K562 (cell line): ENCODE measurements around the gene WLS. TPM values are rescaled to one million over a fixed set of nuclear protein-coding genes. Genes with fewer than 3 reads are reported as not detected.

Experiments used
- ATAC-seq: fragments of 200-7000 bp; cut with Tn5 transposase; 3 replicates; pipeline ENCODE4 v1.9.1; 2020; ENCODE audit warnings: moderate library complexity
- BruUV-seq: library from RNA; stranded (reverse); fragments of 400-500 nt; replicated peaks from 2 replicates; lab custom pipeline; 2021; lab: Mats Ljungman, UMichigan
- CTCF ChIA-PET: fragments of 300-600 bp; formaldehyde crosslinking; extraction: SDS; loops from one replicate; lab custom pipeline; 2021; ENCODE audit warnings: low intra/inter-chr PET ratio; lab: Yijun Ruan, JAX
- POLR2A ChIA-PET: fragments of 300-600, 350-650 bp; sonication (Branson Sonifier 250); formaldehyde crosslinking; extraction: SDS; loops from one replicate; lab custom pipeline; 2021; ENCODE audit warnings: antibody characterized with exemption, inconsistent platforms; lab: Yijun Ruan, JAX
- DNase-seq, 4 experiments: peaks; one replicate each; pipeline versions ENCODE4 v3.0.0 to v3.0.0-alpha.2; 2011 to 2018; ENCODE audit warnings: low spot score in 3 of 4, mixed read lengths in 3 of 4; ENCODE audit errors: extremely low read depth in 1 of 4
- FAIRE-seq: peaks from 2 replicates; lab custom pipeline; 2011; peaks lifted over from hg19 to GRCh38; lab: Jason Lieb, UNC
- H2AFZ ChIP-seq: 2 replicates; pipeline ENCODE4 v1.6.0; 2011; ENCODE audit warnings: low read depth, low read length, control low read depth, inconsistent platforms
- H3K27ac ChIP-seq: fragments of 200-600 bp; 3 replicates; pipeline ENCODE4 v1.8.0; 2011; ENCODE audit warnings: low read depth, mild to moderate bottlenecking, control low read depth, inconsistent platforms, low read length, moderate library complexity, mixed read lengths; ENCODE audit errors: extremely low read depth
- H3K27me3 ChIP-seq, 2 experiments: fragments of 300-600 bp in 1 of 2; 2 replicates in 1 of 2; 3 replicates in 1 of 2; pipeline versions ENCODE4 v1.6.0 to v1.8.0; 2011; ENCODE audit warnings: inconsistent platforms in 2 of 2, low read length in 2 of 2, mild to moderate bottlenecking in 1 of 2, mixed read lengths in 1 of 2, moderate library complexity in 1 of 2; ENCODE audit not compliant: control insufficient read depth in 2 of 2, insufficient read depth in 2 of 2
- H3K36me3 ChIP-seq: fragments of 300-600 bp; 3 replicates; pipeline ENCODE4 v1.8.0; 2011; ENCODE audit warnings: mild to moderate bottlenecking, low read length, inconsistent platforms; ENCODE audit not compliant: control insufficient read depth, insufficient read depth
- H3K4me1 ChIP-seq, 2 experiments: fragments of 200-600 bp in 1 of 2; replicated peaks in 1 of 2; 2 replicates in 1 of 2; 3 replicates in 1 of 2; pipeline versions ENCODE4 v1.5.1 to v1.8.0; 2011; ENCODE audit warnings: inconsistent platforms in 2 of 2, low read length in 2 of 2, mild to moderate bottlenecking in 1 of 2, mixed read lengths in 1 of 2, moderate library complexity in 1 of 2; ENCODE audit not compliant: control insufficient read depth in 2 of 2, insufficient read depth in 2 of 2
- H3K4me2 ChIP-seq: 2 replicates; pipeline ENCODE4 v1.6.1; 2011; ENCODE audit warnings: low read length, control low read depth, inconsistent platforms, mixed read lengths; ENCODE audit not compliant: insufficient read depth
- H3K4me3 ChIP-seq: fragments of 200-600 bp; sonication (generic), shearing (Covaris generic); 2 replicates; pipeline ENCODE4 v1.5.1; 2016; ENCODE audit warnings: control low read depth, inconsistent platforms
- H3K79me2 ChIP-seq: fragments of 200-600 bp; 3 replicates; pipeline ENCODE4 v1.8.0; 2011; ENCODE audit warnings: low read length, inconsistent platforms; ENCODE audit not compliant: control insufficient read depth, insufficient read depth
- H3K9ac ChIP-seq, 2 experiments: 2 replicates each; pipeline versions ENCODE4 v1.6.0 to v1.6.1; 2011; ENCODE audit warnings: low read depth in 2 of 2, low read length in 2 of 2, control low read depth in 1 of 2, inconsistent platforms in 1 of 2, mild to moderate bottlenecking in 1 of 2, mixed read lengths in 1 of 2; ENCODE audit not compliant: insufficient read depth in 1 of 2
- H3K9me1 ChIP-seq: one replicate; pipeline ENCODE4 v1.6.0; 2011; ENCODE audit warnings: inconsistent platforms, mild to moderate bottlenecking, low read length, moderate library complexity; ENCODE audit not compliant: control insufficient read depth, insufficient read depth
- H3K9me3 ChIP-seq: replicated peaks from 2 replicates; pipeline ENCODE4 v1.5.1; 2011; ENCODE audit warnings: low read depth, low read length, inconsistent platforms; ENCODE audit not compliant: control insufficient read depth, insufficient read depth
- H4K20me1 ChIP-seq: replicated peaks from 2 replicates; pipeline ENCODE4 v1.6.1; 2011; ENCODE audit warnings: low read length, inconsistent platforms, mixed read lengths; ENCODE audit not compliant: control insufficient read depth, insufficient read depth
- EGR1 ChIP-seq: fragments of 450-650 bp; conservative IDR thresholded peaks from 2 replicates; pipeline ENCODE4 v1.6.1; 2017; ENCODE audit warnings: mild to moderate bottlenecking
- MAZ ChIP-seq, 2 experiments: fragments of 450-650 bp in 1 of 2; sonication (generic) in 1 of 2; formaldehyde crosslinking; IDR thresholded peaks in 1 of 2; conservative IDR thresholded peaks in 1 of 2; 2 replicates each; pipeline versions ENCODE4 v1.4.0 to v1.5.0; 2020; ENCODE audit warnings: mild to moderate bottlenecking in 1 of 2, missing genetic modification reagents in 1 of 2
- NFE2L1 ChIP-seq: fragments of 450-650 bp; IDR thresholded peaks from 2 replicates; pipeline ENCODE4 v1.6.1; 2016; ENCODE audit warnings: missing genetic modification characterization, low read depth, mild to moderate bottlenecking, missing compliant biosample characterization, moderate library complexity, borderline replicate concordance
- PTTG1 ChIP-seq: fragments of 450-650 bp; IDR thresholded peaks from 2 replicates; pipeline ENCODE4 v1.6.1; 2016; ENCODE audit warnings: low read depth, mild to moderate bottlenecking, missing genetic modification characterization, missing compliant biosample characterization
- RAD21 ChIP-seq, 2 experiments: fragments of 250-450 bp in 1 of 2; fragments of 450-650 bp in 1 of 2; sonication (Bioruptor Pico) in 1 of 2; formaldehyde crosslinking in 1 of 2; IDR thresholded peaks in 1 of 2; conservative IDR thresholded peaks in 1 of 2; 2 replicates each; pipeline versions ENCODE4 v1.4.0 to v1.8.0; 2020 to 2022; ENCODE audit warnings: mild to moderate bottlenecking in 2 of 2, moderate library complexity in 1 of 2
- SMC3 ChIP-seq: conservative IDR thresholded peaks from 2 replicates; pipeline ENCODE4 v1.6.1; 2011; ENCODE audit warnings: low read depth, low read length, improper control_type of control experiment; ENCODE audit not compliant: insufficient read depth
- ZNF134 ChIP-seq: fragments of 250-450 bp; sonication (Bioruptor Pico); conservative IDR thresholded peaks from 2 replicates; pipeline ENCODE4 v1.4.0; 2020
- ZNF212 ChIP-seq: fragments of 450-650 bp; formaldehyde crosslinking; IDR thresholded peaks from 2 replicates; pipeline ENCODE4 v1.4.0; 2020; ENCODE audit warnings: mild to moderate bottlenecking
- WGBS: fragments of 100-300 bp; shearing (Covaris generic); methylation state at CpG from one replicate; pipeline ENCODE4 v1.1.6; 2016; ENCODE audit warnings: low coverage, mixed read lengths; ENCODE audit not compliant: insufficient coverage; ENCODE audit errors: missing lambda C conversion rate; 5-methylcytosine and 5-hydroxymethylcytosine counted together
- in situ Hi-C: fragments of 300-500 bp; cut with MboI; formaldehyde crosslinking; loops from 4 replicates; pipeline ENCODE4 v1.15.0; 2018; ENCODE audit warnings: inconsistent platforms, mixed read lengths
- intact Hi-C: fragments of 100-400 bp; cut with micrococcal nuclease; formaldehyde crosslinking; loops from 2 replicates; pipeline ENCODE4 v1.14.2; 2022
- polyA plus RNA-seq, 8 experiments: library from polyadenylated mRNA; depleted of rRNA in 4 of 8; stranded (reverse) in 5 of 8; unstranded in 3 of 8; fragments of >200 nt; fragmentation: Nextera tagmentation in 2 of 8; fragmentation: Illumina TruSeq in 1 of 8; extraction: Ambion mirVana in 2 of 8; extraction: Trizol in 1 of 8; gene quantifications; 2 replicates each; pipeline versions ENCODE4 v1.2.1 to v1.2.3, GENCODE V29; 2011 to 2014; ENCODE audit warnings: inconsistent platforms in 1 of 8, missing spikeins in 1 of 8
- total RNA-seq, 7 experiments: library from RNA; depleted of rRNA in 6 of 7; stranded (reverse); fragments of >200 nt in 6 of 7; fragmentation: Illumina TruSeq in 2 of 7; extraction: Trizol in 2 of 7; gene quantifications; 2 replicates each; pipeline versions ENCODE4 v1.2.1 to v1.2.3, GENCODE V29; 2011 to 2021; ENCODE audit warnings: low replicate concordance in 1 of 7
- TF ChIP-seq, protein P1 (sequence below): sonication (generic); formaldehyde crosslinking; IDR thresholded peaks from 2 replicates; pipeline ENCODE4 v1.8.0; 2022; ENCODE audit warnings: mild to moderate bottlenecking, missing genetic modification reagents
- TF ChIP-seq, protein P2 (sequence below): sonication (generic); formaldehyde crosslinking; IDR thresholded peaks from 2 replicates; pipeline ENCODE4 v1.8.0; 2022; ENCODE audit warnings: mild to moderate bottlenecking, missing genetic modification reagents
- TF ChIP-seq, protein P3 (sequence below), 3 experiments: IDR thresholded peaks in 2 of 3; conservative IDR thresholded peaks in 1 of 3; 2 replicates each; pipeline ENCODE4 v1.5.1; 2011 to 2012; ENCODE audit warnings: low read length in 3 of 3, mild to moderate bottlenecking in 3 of 3, control low read depth in 2 of 3, improper control_type of control experiment in 1 of 3, inconsistent platforms in 1 of 3, low read depth in 1 of 3, mixed read lengths in 1 of 3, moderate library complexity in 1 of 3; ENCODE audit not compliant: insufficient read depth in 2 of 3
- TF ChIP-seq, protein P4 (sequence below): IDR thresholded peaks from 2 replicates; pipeline ENCODE4 v1.6.1; 2011; ENCODE audit warnings: borderline replicate concordance, low read depth, mild to moderate bottlenecking, moderate library complexity, low read length; ENCODE audit not compliant: insufficient read depth, poor library complexity, severe bottlenecking

The WLS gene
- total and polyA plus RNA-seq, 9 of the 15 experiments (the other 6 are each of a cell fraction or from before 2014, with no cell fraction given), result 0.47 TPM; not detected in 8

DNA sequence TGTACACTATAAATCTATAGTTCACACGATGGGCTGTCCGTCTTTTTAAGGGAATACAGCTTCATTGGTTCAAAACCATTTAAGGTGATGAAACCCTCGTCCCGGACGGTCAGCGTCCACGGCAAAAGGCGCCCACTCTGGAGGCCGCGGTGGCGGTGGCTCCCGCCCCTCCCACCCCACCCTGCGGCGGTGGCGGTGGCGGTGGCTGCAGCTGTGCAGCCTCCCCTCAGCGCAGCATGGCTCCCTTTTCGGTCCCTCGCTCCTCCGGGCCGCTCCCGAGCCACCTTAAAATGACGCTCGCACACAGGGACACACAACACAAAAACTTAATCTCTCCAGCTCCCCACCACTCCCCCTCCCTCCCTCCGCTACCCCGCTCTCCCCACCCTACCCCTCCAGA, 69.1 kb downstream of the WLS start (continued):
- TF ChIP-seq, protein P1, sequence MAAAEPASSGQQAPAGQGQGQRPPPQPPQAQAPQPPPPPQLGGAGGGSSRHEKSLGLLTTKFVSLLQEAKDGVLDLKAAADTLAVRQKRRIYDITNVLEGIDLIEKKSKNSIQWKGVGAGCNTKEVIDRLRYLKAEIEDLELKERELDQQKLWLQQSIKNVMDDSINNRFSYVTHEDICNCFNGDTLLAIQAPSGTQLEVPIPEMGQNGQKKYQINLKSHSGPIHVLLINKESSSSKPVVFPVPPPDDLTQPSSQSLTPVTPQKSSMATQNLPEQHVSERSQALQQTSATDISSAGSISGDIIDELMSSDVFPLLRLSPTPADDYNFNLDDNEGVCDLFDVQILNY (CRISPR knock-in tag), result no peak
- TF ChIP-seq, protein P2, sequence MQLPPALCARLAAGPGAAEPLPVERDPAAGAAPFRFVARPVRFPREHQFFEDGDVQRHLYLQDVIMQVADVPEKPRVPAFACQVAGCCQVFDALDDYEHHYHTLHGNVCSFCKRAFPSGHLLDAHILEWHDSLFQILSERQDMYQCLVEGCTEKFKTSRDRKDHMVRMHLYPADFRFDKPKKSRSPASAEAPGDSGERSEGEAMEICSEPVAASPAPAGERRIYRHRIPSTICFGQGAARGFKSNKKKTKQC, result no peak

DNA sequence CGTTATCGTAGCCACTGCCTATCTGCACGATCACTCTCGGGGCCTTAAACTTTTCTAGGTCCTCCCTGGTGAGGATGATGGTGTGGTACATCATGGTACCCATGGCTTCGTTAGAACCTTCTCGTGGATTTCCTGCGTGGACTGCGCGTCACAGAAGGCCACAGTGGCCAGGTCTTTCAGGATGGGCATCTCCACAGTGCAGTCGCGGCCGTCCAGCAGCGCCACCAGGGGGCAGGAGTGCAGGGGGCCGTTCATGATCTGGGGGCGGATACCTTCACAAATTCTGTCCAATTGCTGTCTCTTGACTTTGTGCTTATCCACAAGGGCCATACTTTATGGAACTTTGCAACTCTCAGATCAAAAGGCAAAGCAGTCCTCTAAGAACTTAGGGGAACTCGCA, 69.6 kb downstream of the WLS start:
- ChIA-PET CTCF (interaction anchor here (1.5 kb wide), 1 partner anchor 181 kb away, joined by 3 read pairs; no protein-coding TSS in a partner anchor), POLR2A (interaction anchor here (1.0 kb wide), 1 partner anchor 11 kb away, joined by 4 read pairs; no protein-coding TSS in a partner anchor)
- intact Hi-C loops, result loop anchor here (1.0 to 2.0 kb wide), 2 partner anchors 159 to 180 kb away; no protein-coding TSS in a partner anchor
- peaks cover 4 to 13% of the 10 kb centered on the region in 2 experiments; a peak in 2 of 5 replicates for H3K27me3 ChIP-seq
- no peak overlapping the region; the same call in 1 of the 2 replicates for H3K4me2 ChIP-seq
- H3K79me2 ChIP-seq, result no peaks in the 10 kb centered on the region
- no TSS peak for BruUV-seq
- in situ Hi-C loops, result no loop called here
- no peaks in the 10 kb centered on the region for H3K9me3 ChIP-seq
- no peaks in the 10 kb centered on the region for H3K9me1 ChIP-seq
- no peak overlapping the region for H3K4me3 ChIP-seq
- ATAC-seq (peak; percentile 98), DNase-seq (peak; percentile 10 to 40 (median 18)), FAIRE-seq (peak; percentile 73)
- H3K9ac ChIP-seq, result no peak overlapping the region
- H2AFZ ChIP-seq, result no peak overlapping the region
- no peak overlapping the region for H3K27ac ChIP-seq
- 1% methylated on average over 16 of the region's 16 CpGs for WGBS
- peaks cover 0 to 3% of the 10 kb centered on the region in 2 experiments; a peak in 1 of 5 replicates for H3K4me1 ChIP-seq
- no peaks in the 10 kb centered on the region for H3K36me3 ChIP-seq
- H4K20me1 ChIP-seq, result no peaks in the 10 kb centered on the region; the same call in 1 of the 2 replicates
- TF ChIP-seq ZNF212 (CRISPR knock-in tag) (no peak), RAD21 (CRISPR knock-in tag; conservative IDR thresholded peaks at IDR 0.05 in 1 of 2, IDR thresholded peaks at IDR 0.05 in 1 of 2) (peak; percentile 21 to 65; a peak in 3 of 4 replicates), EGR1 (peak; percentile 29; the same call in 1 of the 2 replicates), MAZ (CRISPR knock-in tag; conservative IDR thresholded peaks at IDR 0.05 in 1 of 2, IDR thresholded peaks at IDR 0.05 in 1 of 2) (0 out of 4 replicates have a peak, but pooled peaks of 1 of the 2 experiments have one; percentile 19), PTTG1 (tag) (no peak), NFE2L1 (no peak), ZNF134 (CRISPR knock-in tag) (0 out of 2 replicates have a peak, but pooled peaks have one; percentile 21), SMC3 (peak; percentile 48; the same call in 1 of the 2 replicates)
- TF ChIP-seq, protein P3, sequence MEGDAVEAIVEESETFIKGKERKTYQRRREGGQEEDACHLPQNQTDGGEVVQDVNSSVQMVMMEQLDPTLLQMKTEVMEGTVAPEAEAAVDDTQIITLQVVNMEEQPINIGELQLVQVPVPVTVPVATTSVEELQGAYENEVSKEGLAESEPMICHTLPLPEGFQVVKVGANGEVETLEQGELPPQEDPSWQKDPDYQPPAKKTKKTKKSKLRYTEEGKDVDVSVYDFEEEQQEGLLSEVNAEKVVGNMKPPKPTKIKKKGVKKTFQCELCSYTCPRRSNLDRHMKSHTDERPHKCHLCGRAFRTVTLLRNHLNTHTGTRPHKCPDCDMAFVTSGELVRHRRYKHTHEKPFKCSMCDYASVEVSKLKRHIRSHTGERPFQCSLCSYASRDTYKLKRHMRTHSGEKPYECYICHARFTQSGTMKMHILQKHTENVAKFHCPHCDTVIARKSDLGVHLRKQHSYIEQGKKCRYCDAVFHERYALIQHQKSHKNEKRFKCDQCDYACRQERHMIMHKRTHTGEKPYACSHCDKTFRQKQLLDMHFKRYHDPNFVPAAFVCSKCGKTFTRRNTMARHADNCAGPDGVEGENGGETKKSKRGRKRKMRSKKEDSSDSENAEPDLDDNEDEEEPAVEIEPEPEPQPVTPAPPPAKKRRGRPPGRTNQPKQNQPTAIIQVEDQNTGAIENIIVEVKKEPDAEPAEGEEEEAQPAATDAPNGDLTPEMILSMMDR (IDR thresholded peaks at IDR 0.05 in 2 of 3, conservative IDR thresholded peaks at IDR 0.05 in 1 of 3; ENCODE audit: insufficient read depth in 2 of 3, low read depth in 1 of 3, low read length in 3 of 3), result peak; percentile 46 to 67 (median 64)
- TF ChIP-seq, protein P4, sequence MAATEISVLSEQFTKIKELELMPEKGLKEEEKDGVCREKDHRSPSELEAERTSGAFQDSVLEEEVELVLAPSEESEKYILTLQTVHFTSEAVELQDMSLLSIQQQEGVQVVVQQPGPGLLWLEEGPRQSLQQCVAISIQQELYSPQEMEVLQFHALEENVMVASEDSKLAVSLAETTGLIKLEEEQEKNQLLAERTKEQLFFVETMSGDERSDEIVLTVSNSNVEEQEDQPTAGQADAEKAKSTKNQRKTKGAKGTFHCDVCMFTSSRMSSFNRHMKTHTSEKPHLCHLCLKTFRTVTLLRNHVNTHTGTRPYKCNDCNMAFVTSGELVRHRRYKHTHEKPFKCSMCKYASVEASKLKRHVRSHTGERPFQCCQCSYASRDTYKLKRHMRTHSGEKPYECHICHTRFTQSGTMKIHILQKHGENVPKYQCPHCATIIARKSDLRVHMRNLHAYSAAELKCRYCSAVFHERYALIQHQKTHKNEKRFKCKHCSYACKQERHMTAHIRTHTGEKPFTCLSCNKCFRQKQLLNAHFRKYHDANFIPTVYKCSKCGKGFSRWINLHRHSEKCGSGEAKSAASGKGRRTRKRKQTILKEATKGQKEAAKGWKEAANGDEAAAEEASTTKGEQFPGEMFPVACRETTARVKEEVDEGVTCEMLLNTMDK, result peak; percentile 38
